HG03432 (cell line): Measurements from ENCODE around the gene DAB2IP.

ENCODE experiments used
- ATAC-seq: cut with Tn5 transposase; IDR thresholded peaks from one replicate; pipeline ENCODE4 v1.9.1; 2021; ENCODE audit warnings: mild to moderate bottlenecking, moderate library complexity; ENCODE audit not compliant: unreplicated experiment

Gene DAB2IP

GRCh38 chr9:121827251-121827967 is 176.0 kb downstream of the DAB2IP start:
- no peak for ATAC-seq

- no peak for ATAC-seq
These were observed 179.2 kb downstream of the DAB2IP start for GRCh38 chr9:121830441-121831140.

- ATAC-seq: no peak
These were observed 180.4 kb downstream of the DAB2IP start for GRCh38 chr9:121831869-121832268.

- no peak for ATAC-seq
These were observed 181.6 kb downstream of the DAB2IP start for GRCh38 chr9:121833061-121833460.
